Caco-2 (cell line): ENCODE results near the gene CADPS. TPM values are rescaled to one million over a fixed set of nuclear protein-coding genes. Genes with fewer than 3 reads are reported as not detected.

Experiments used
- BruUV-seq: library from RNA; stranded (reverse); fragments of 400-500 nt; replicated peaks from 2 replicates; lab custom pipeline; 2021; lab: Mats Ljungman, UMichigan
- CTCF ChIA-PET: fragments of 300-600 bp; sonication (Branson Sonifier 250); formaldehyde crosslinking; loops from one replicate; lab custom pipeline; 2022; ENCODE audit warnings: antibody characterized with exemption; lab: Charles Lee
- POLR2A ChIA-PET: fragments of 300-600 bp; sonication (Branson Sonifier 250); formaldehyde crosslinking; loops from one replicate; lab custom pipeline; 2022; ENCODE audit warnings: antibody characterized with exemption; lab: Charles Lee
- DNase-seq, 2 experiments: peaks; one replicate each; pipeline versions ENCODE4 v3.0.0 to v3.0.0-alpha.2; 2020 to 2022
- H3K27me3 ChIP-seq: replicated peaks from 2 replicates; pipeline ENCODE4 v1.6.0; 2011; ENCODE audit warnings: low read length; ENCODE audit not compliant: control insufficient read depth, insufficient read depth
- H3K36me3 ChIP-seq: 2 replicates; pipeline ENCODE4 v1.5.1; 2011; ENCODE audit warnings: low read length; ENCODE audit not compliant: control insufficient read depth, insufficient read depth
- H3K4me1 ChIP-seq: fragments of 250-450 bp; sonication (Bioruptor Pico); 2 replicates; pipeline ENCODE4 v1.5.1; 2020; ENCODE audit warnings: mild to moderate bottlenecking
- H3K4me3 ChIP-seq: 2 replicates; pipeline ENCODE4 v1.5.1; 2011; ENCODE audit warnings: low read depth, mild to moderate bottlenecking, control low read depth, low read length
- H3K9me3 ChIP-seq: fragments of 250-450 bp; sonication (Bioruptor Pico); 2 replicates; pipeline ENCODE4 v1.5.1; 2020; ENCODE audit warnings: mild to moderate bottlenecking, moderate library complexity
- H3K27ac Mint-ChIP-seq: one replicate; pipeline ENCODE4 v1.8.0; 2022; ENCODE audit warnings: mixed read lengths; ENCODE audit not compliant: unreplicated experiment
- H3K27me3 Mint-ChIP-seq: one replicate; pipeline ENCODE4 v1.8.0; 2022; ENCODE audit warnings: mixed read lengths; ENCODE audit not compliant: insufficient read depth, unreplicated experiment
- H3K36me3 Mint-ChIP-seq: one replicate; pipeline ENCODE4 v1.8.0; 2022; ENCODE audit warnings: mild to moderate bottlenecking, mixed read lengths; ENCODE audit not compliant: insufficient read depth, unreplicated experiment
- H3K4me1 Mint-ChIP-seq: one replicate; pipeline ENCODE4 v1.8.0; 2022; ENCODE audit warnings: low read depth, mixed read lengths; ENCODE audit not compliant: unreplicated experiment
- H3K4me3 Mint-ChIP-seq: one replicate; pipeline ENCODE4 v1.8.0; 2022; ENCODE audit warnings: mild to moderate bottlenecking, moderate library complexity, mixed read lengths; ENCODE audit not compliant: unreplicated experiment
- H3K9me3 Mint-ChIP-seq: one replicate; pipeline ENCODE4 v1.8.0; 2022; ENCODE audit warnings: mixed read lengths; ENCODE audit not compliant: unreplicated experiment
- intact Hi-C: fragments of 100-400 bp; cut with micrococcal nuclease; formaldehyde crosslinking; loops from one replicate; pipeline ENCODE4 v1.10.0; 2022; ENCODE audit not compliant: unreplicated experiment
- total RNA-seq: library from RNA; stranded (reverse); gene quantifications from 2 replicates; pipeline ENCODE4 v1.2.3, GENCODE V29; 2022
- TF ChIP-seq, protein P1 (sequence below), 2 experiments: fragments of 200-600 bp in 1 of 2; IDR thresholded peaks; 1 replicate in 1 of 2; 2 replicates in 1 of 2; pipeline versions ENCODE4 v1.5.1 to v1.8.0; 2011 to 2022; ENCODE audit warnings: antibody characterized with exemption in 1 of 2, control low read depth in 1 of 2, inconsistent platforms in 1 of 2, low read depth in 1 of 2, low read length in 1 of 2, mild to moderate bottlenecking in 1 of 2, moderate library complexity in 1 of 2; ENCODE audit not compliant: insufficient read depth in 1 of 2, severe bottlenecking in 1 of 2, unreplicated experiment in 1 of 2

CADPS gene
- total RNA-seq, 1 experiment from 2014 or later: not detected

- intact Hi-C loops: no loop called here
- no peak overlapping the region for H3K4me3 Mint-ChIP-seq
- Histone ChIP-seq H3K9me3 (no peaks in the 10 kb centered on the region), H3K36me3 (no peaks in the 10 kb centered on the region), H3K4me1 (no peaks in the 10 kb centered on the region), H3K4me3 (no peak overlapping the region), H3K27me3 (no peaks in the 10 kb centered on the region)
- BruUV-seq: no TSS peak
- peaks cover 3% of the 10 kb centered on the region for H3K27me3 Mint-ChIP-seq
- DNase-seq: no peak
- H3K4me1 Mint-ChIP-seq: no peaks in the 10 kb centered on the region
- TF ChIP-seq, protein P1, sequence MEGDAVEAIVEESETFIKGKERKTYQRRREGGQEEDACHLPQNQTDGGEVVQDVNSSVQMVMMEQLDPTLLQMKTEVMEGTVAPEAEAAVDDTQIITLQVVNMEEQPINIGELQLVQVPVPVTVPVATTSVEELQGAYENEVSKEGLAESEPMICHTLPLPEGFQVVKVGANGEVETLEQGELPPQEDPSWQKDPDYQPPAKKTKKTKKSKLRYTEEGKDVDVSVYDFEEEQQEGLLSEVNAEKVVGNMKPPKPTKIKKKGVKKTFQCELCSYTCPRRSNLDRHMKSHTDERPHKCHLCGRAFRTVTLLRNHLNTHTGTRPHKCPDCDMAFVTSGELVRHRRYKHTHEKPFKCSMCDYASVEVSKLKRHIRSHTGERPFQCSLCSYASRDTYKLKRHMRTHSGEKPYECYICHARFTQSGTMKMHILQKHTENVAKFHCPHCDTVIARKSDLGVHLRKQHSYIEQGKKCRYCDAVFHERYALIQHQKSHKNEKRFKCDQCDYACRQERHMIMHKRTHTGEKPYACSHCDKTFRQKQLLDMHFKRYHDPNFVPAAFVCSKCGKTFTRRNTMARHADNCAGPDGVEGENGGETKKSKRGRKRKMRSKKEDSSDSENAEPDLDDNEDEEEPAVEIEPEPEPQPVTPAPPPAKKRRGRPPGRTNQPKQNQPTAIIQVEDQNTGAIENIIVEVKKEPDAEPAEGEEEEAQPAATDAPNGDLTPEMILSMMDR (IDR thresholded peaks at IDR 0.05; ENCODE audit: insufficient read depth in 1 of 2, low read depth in 1 of 2, low read length in 1 of 2, severe bottlenecking in 1 of 2, unreplicated experiment in 1 of 2): no peak
- no peaks in the 10 kb centered on the region for H3K9me3 Mint-ChIP-seq
- H3K36me3 Mint-ChIP-seq: no peaks in the 10 kb centered on the region
- CTCF ChIA-PET: interaction anchor here (0.7 kb wide), 1 partner anchor 1755 kb away, joined by 3 read pairs; no protein-coding TSS in a partner anchor
- no peak overlapping the region for H3K27ac Mint-ChIP-seq
- POLR2A ChIA-PET: no interaction called here
These were observed 166.4 kb downstream of the CADPS start for GRCh38 chr3:62708638-62709373.

- TF ChIP-seq, protein P1 (IDR thresholded peaks at IDR 0.05; ENCODE audit: insufficient read depth in 1 of 2, low read depth in 1 of 2, low read length in 1 of 2, severe bottlenecking in 1 of 2, unreplicated experiment in 1 of 2): no peak
- H3K27me3 Mint-ChIP-seq: peaks cover 9% of the 10 kb centered on the region
- Histone ChIP-seq H3K4me3 (no peak overlapping the region), H3K36me3 (no peaks in the 10 kb centered on the region), H3K9me3 (no peaks in the 10 kb centered on the region), H3K4me1 (no peaks in the 10 kb centered on the region), H3K27me3 (no peaks in the 10 kb centered on the region)
- intact Hi-C loops: no loop called here
- H3K27ac Mint-ChIP-seq: no peak overlapping the region
- H3K9me3 Mint-ChIP-seq: no peaks in the 10 kb centered on the region
- no peaks in the 10 kb centered on the region for H3K36me3 Mint-ChIP-seq
- no peak for DNase-seq
- BruUV-seq: no TSS peak
- POLR2A ChIA-PET: no interaction called here
- H3K4me1 Mint-ChIP-seq: no peaks in the 10 kb centered on the region
- no peak overlapping the region for H3K4me3 Mint-ChIP-seq
- CTCF ChIA-PET: no interaction called here
These were observed 169.5 kb downstream of the CADPS start for GRCh38 chr3:62705721-62706120.

- H3K4me3 Mint-ChIP-seq: no peak overlapping the region
- no TSS peak for BruUV-seq
- Histone ChIP-seq H3K4me3 (no peak overlapping the region), H3K9me3 (no peaks in the 10 kb centered on the region), H3K27me3 (no peaks in the 10 kb centered on the region), H3K36me3 (no peaks in the 10 kb centered on the region), H3K4me1 (no peaks in the 10 kb centered on the region)
- CTCF ChIA-PET: no interaction called here
- peaks cover 9% of the 10 kb centered on the region for H3K27me3 Mint-ChIP-seq
- no peak for DNase-seq
- H3K27ac Mint-ChIP-seq: no peak overlapping the region
- intact Hi-C loops: no loop called here
- H3K4me1 Mint-ChIP-seq: no peaks in the 10 kb centered on the region
- H3K36me3 Mint-ChIP-seq: no peaks in the 10 kb centered on the region
- H3K9me3 Mint-ChIP-seq: no peaks in the 10 kb centered on the region
- TF ChIP-seq, protein P1 (IDR thresholded peaks at IDR 0.05; ENCODE audit: insufficient read depth in 1 of 2, low read depth in 1 of 2, low read length in 1 of 2, severe bottlenecking in 1 of 2, unreplicated experiment in 1 of 2): no peak
- POLR2A ChIA-PET: no interaction called here
These were observed 171.6 kb downstream of the CADPS start for GRCh38 chr3:62703451-62704167.
